ENCODE results near the gene SWAP70.

The SWAP70 gene

GRCh38 chr11:9774591-9775397, 110.9 kb downstream of the SWAP70 start:
- Histone ChIP-seq H3K36me3 (peaks cover 7% of the 10 kb centered on the region), H3K27ac (no peak overlapping the region), H3K4me3 (ENCODE audit: low read depth, low read length) (no peak overlapping the region), H3K27me3 (ENCODE audit: insufficient read depth, low read depth, severe bottlenecking) (no peaks in the 10 kb centered on the region), H3K9me3 (ENCODE audit: severe bottlenecking) (no peaks in the 10 kb centered on the region)
- no peak for TF ChIP-seq CTCF (IDR thresholded peaks at IDR 0.05; ENCODE audit: low read depth, low read length)
- DNase-seq: no peak

GRCh38 chr11:9775398-9775779, 111.5 kb downstream of the SWAP70 start:
- Histone ChIP-seq H3K9me3 (ENCODE audit: severe bottlenecking) (no peaks in the 10 kb centered on the region), H3K27me3 (ENCODE audit: insufficient read depth, low read depth, severe bottlenecking) (no peaks in the 10 kb centered on the region), H3K27ac (no peak overlapping the region), H3K4me3 (ENCODE audit: low read depth, low read length) (no peak overlapping the region), H3K36me3 (peaks cover 13% of the 10 kb centered on the region)
- DNase-seq: no peak
- no peak for TF ChIP-seq CTCF (IDR thresholded peaks at IDR 0.05; ENCODE audit: low read depth, low read length)

- no peak overlapping the region for H3K4me3 ChIP-seq (ENCODE audit: low read depth, low read length)
- no peaks in the 10 kb centered on the region for H3K9me3 ChIP-seq (ENCODE audit: severe bottlenecking)
- DNase-seq: no peak
These were observed 112.3 kb downstream of the SWAP70 start for GRCh38 chr11:9776203-9776602.

GRCh38 chr11:9777066-9777465, 113.2 kb downstream of the SWAP70 start:
- no peak for TF ChIP-seq CTCF (IDR thresholded peaks at IDR 0.05; ENCODE audit: low read depth, low read length)
- H3K4me3 ChIP-seq (ENCODE audit: low read depth, low read length): no peak overlapping the region
- no peak for DNase-seq
- no peaks in the 10 kb centered on the region for H3K27me3 ChIP-seq (ENCODE audit: insufficient read depth, low read depth, severe bottlenecking)
- H3K27ac ChIP-seq: no peak overlapping the region
- no peaks in the 10 kb centered on the region for H3K9me3 ChIP-seq (ENCODE audit: severe bottlenecking)
- H3K36me3 ChIP-seq: peaks cover 16% of the 10 kb centered on the region

More at GRCh38 chr11:9776203-9776602, 112.3 kb downstream of the SWAP70 start:
- Histone ChIP-seq H3K27me3 (ENCODE audit: insufficient read depth, low read depth, severe bottlenecking) (no peaks in the 10 kb centered on the region), H3K36me3 (peaks cover 13% of the 10 kb centered on the region), H3K27ac (no peak overlapping the region)
- no peak for TF ChIP-seq CTCF (IDR thresholded peaks at IDR 0.05; ENCODE audit: low read depth, low read length)

- no peak overlapping the region for H3K4me3 ChIP-seq (ENCODE audit: low read depth, low read length)
- TF ChIP-seq CTCF (IDR thresholded peaks at IDR 0.05; ENCODE audit: low read depth, low read length): no peak
- DNase-seq: no peak
- peaks cover 16% of the 10 kb centered on the region for H3K36me3 ChIP-seq
- no peaks in the 10 kb centered on the region for H3K27me3 ChIP-seq (ENCODE audit: insufficient read depth, low read depth, severe bottlenecking)
- H3K27ac ChIP-seq: no peak overlapping the region
- no peaks in the 10 kb centered on the region for H3K9me3 ChIP-seq (ENCODE audit: severe bottlenecking)
These were observed 113.6 kb downstream of the SWAP70 start for GRCh38 chr11:9777525-9777924.

- TF ChIP-seq CTCF (IDR thresholded peaks at IDR 0.05; ENCODE audit: low read depth, low read length): no peak
- H3K4me3 ChIP-seq (ENCODE audit: low read depth, low read length): no peak overlapping the region
- H3K27ac ChIP-seq: no peak overlapping the region
- DNase-seq: no peak
- no peaks in the 10 kb centered on the region for H3K27me3 ChIP-seq (ENCODE audit: insufficient read depth, low read depth, severe bottlenecking)
- peaks cover 16% of the 10 kb centered on the region for H3K36me3 ChIP-seq
- H3K9me3 ChIP-seq (ENCODE audit: severe bottlenecking): no peaks in the 10 kb centered on the region
These were observed 117.1 kb downstream of the SWAP70 start for GRCh38 chr11:9780929-9781328.
